HG02884 (cell line): Measurements from ENCODE around the gene RGMB.

Experiments
- ATAC-seq: cut with Tn5 transposase; IDR thresholded peaks from one replicate; pipeline ENCODE4 v1.9.1; 2021; ENCODE audit warnings: mild to moderate bottlenecking, moderate library complexity; ENCODE audit not compliant: unreplicated experiment

RGMB gene

GRCh38 chr5:98784411-98784810 is 10.9 kb downstream of the RGMB start:
- no peak for ATAC-seq

GRCh38 chr5:98785244-98785643 is 11.8 kb downstream of the RGMB start:
- no peak for ATAC-seq

GRCh38 chr5:98786191-98786853 is 12.9 kb downstream of the RGMB start:
- no peak for ATAC-seq

GRCh38 chr5:98787131-98787719 is 13.8 kb downstream of the RGMB start:
- no peak for ATAC-seq

DNA sequence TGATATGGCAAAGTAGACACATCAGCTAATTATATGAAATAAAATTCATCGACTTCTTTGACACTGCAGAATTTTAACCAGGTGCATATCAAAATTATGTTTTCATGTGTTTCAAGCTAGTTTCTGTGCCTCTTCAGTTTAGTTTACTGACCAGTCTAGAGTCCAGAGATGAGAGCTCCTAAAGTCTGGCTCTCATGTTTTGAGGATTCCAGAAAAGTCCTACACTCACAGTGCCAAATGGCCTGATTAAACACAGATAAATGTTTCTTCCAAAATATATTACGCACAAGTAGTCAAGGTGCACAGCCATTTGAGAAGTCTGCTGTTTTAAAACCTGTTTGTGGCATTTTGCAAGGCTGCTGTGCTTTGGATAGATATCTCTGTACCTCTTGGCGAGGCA is 15.6 kb downstream of the RGMB start:
- no peak for ATAC-seq

GRCh38 chr5:98791001-98791519 is 17.6 kb downstream of the RGMB start:
- no peak for ATAC-seq

DNA sequence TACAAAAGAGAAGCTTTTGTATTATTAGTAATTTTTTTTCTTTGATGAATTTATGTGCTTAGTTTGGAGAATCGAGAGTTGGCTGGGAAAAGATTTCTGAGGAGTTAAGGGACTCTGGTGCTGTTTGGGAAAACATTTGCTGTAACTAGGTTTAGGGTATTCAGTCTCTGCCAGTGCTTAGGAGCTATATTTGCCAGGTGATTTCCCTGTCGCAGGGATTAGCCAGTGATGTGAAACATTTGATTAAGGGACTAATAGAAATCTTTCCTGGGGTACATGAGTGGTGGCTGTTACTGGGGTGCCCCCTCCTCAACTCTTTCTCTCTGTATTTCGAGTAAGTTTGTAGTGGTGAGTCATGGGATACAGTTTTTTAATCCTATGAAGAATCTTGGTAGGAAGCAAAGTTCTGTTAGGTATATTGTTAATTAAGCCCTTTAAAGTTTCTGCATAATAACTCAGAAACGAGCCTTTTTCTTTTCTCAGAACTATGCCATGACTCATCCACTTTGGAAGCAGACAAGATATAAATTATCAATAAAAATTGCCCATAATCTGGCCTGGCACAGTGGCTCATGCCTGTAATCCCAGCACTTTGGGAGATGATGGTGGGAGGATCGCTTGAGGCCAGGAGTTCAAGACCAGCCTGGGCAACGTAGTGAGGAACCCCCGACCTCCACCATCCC is 18.6 kb downstream of the RGMB start:
- no peak for ATAC-seq

DNA sequence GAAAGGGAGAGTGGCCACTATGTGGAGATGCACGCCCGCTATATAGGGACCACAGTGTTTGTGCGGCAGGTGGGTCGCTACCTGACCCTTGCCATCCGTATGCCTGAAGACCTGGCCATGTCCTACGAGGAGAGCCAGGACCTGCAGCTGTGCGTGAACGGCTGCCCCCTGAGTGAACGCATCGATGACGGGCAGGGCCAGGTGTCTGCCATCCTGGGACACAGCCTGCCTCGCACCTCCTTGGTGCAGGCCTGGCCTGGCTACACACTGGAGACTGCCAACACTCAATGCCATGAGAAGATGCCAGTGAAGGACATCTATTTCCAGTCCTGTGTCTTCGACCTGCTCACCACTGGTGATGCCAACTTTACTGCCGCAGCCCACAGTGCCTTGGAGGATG is 19.8 kb downstream of the RGMB start:
- no peak for ATAC-seq

DNA sequence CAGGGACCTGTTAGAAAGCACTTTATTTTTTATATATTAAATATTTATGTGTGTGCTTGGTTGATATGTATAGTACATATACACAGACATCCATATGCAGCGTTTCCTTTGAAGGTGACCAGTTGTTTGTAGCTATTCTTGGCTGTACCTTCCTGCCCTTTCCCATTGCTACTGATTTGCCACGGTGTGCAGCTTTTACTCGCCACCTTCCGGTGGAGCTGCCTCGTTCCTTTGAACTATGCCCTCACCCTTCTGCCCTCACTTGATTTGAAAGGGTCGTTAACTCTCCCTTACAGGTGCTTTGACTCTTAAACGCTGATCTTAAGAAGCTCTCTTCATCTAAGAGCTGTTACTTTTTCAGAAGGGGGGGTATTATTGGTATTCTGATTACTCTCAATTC is 20.5 kb downstream of the RGMB start:
- ATAC-seq = no peak

GRCh38 chr5:98794414-98795080 is 21.1 kb downstream of the RGMB start:
- ATAC-seq = no peak

DNA sequence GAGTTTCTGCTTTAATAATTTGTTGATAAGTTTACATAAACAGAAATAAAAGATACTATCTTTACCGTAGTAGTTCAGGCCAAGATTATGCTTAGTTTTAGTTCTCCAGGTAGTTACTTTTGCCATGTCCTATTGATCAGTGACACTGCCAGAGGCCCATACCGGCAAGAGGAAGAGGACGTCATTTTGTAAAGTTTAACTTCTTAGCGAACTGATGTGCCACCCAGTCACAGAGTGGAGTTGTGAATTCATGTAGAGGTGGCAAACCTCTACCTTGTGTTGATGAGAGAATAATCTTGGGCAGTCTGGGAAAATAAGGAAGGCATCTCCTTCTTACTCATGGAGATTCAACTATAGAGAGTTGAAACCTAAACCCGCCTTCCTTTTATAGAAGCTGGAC is 21.8 kb downstream of the RGMB start:
- no peak for ATAC-seq

GRCh38 chr5:98796197-98796972 is 22.9 kb downstream of the RGMB start:
- peak; percentile 81 for ATAC-seq

GRCh38 chr5:98798371-98798770 is 24.9 kb downstream of the RGMB start:
- ATAC-seq = no peak

GRCh38 chr5:98798847-98799246 is 25.4 kb downstream of the RGMB start:
- ATAC-seq = no peak

GRCh38 chr5:98804066-98804465 is 30.6 kb downstream of the RGMB start:
- no peak for ATAC-seq

DNA sequence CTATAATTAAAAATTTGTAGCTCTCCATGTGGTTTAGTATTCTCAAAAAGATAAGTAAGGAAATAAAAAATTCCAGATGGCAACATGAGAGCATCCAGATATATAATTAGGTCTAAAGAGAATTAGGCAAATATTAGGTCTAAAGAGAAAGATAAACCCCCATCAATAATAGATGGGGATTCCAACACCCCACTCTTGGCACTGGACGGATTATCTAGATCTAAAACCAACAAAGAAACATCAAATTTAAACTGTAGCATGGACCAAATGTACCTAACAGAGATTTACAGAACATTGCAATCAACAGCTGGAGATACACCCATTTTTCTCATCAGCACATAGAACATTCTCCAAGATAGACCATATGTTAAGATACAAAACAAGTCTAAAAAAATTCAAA is 31.6 kb downstream of the RGMB start:
- no peak for ATAC-seq

DNA sequence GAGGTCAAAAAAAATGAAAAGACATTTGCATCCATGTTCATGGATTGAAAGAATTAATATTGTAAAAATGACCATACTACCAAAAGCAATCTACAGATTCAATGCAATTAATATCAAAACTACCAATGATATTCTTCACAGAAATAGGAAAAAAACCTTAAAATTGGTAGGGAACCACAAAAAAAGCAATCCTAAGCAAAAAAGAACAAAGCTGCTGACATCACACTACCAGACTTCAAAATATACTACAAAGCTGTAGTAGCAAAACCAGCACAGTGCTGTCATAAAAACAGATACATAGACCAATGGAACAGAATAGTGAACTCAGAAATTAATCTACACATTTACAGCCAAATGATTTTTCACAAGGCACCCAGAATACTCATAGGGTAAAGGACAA is 34.3 kb downstream of the RGMB start:
- ATAC-seq = no peak

DNA sequence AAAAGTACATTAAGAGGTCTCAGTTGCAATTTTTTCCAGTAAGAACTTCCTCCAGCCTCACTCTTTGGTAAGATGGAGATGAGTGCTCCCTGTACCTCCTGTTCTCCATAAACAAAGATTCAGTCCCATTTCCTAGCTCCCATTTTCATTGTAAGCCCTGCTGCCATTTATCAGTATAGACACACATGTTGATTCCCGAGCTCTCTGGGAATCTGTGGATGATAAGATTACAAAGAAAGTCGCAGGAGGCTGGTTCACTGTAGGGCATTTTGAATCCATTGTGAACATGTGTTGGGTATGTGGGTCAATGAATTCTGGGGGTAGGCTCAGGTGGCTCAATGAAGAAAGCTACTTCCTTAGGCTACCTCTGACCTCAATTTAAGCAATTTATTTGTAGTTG is 36.7 kb downstream of the RGMB start:
- no peak for ATAC-seq

DNA sequence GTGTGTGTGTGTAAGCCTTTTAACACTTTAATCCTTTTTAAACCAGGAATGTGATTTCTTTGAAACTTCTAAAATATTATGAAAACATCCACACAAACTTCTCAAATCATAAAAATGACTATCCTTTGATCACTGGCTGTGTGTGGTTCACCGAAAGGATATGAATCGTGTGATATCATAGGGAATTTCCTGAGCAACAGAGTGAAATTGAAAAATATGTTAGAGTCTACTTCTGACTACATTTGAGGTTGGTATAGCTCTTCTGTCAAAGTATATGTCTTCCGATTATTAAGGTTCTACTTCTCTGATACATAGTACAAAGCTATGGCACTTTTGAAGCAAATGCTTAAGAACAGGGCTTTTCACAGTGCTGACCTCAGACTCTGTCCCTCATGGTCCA is 40.3 kb downstream of the RGMB start:
- ATAC-seq = no peak

DNA sequence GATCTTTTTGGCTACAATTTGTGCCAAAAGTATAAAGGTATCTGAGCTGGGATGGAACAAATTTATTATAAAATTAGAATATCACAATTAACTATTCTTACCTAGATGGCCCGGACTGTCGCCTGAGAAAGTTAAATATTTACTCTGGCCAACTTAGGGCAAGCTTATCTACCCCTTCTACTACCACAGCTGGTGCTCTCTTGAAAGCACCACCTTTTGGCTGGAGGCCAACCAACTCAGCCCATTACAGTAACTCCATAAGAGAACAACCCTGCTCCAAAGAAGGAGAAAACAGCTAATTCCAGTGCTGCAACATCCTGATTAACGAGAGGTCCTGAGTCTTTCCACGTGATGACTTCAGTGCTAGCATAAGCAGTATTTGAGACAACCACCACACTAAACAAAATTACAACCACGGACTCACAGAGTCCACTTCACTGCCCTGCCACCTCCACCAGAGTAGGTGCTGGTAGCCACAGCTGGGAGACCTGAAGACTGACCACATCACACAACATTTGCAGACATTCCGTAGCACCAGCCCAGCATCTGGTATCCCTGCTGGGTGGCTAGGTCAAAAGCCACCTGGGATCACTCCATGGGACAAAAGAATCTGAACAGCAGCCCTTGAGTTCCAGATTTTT is 43.2 kb downstream of the RGMB start:
- ATAC-seq = no peak
